Cardiac septum (tissue), 1 donor: Measurements from ENCODE around the gene AKAP9. TPM values are rescaled to one million over a fixed set of nuclear protein-coding genes. Genes with fewer than 3 reads are reported as not detected.

ENCODE experiments used
- DNase-seq: peaks from one replicate; pipeline ENCODE4 v3.0.0-alpha.2; 2020; ENCODE audit warnings: low spot score
- intact Hi-C: fragments of 100-400 bp; cut with DNase I; formaldehyde crosslinking; loops from one replicate; pipeline ENCODE4 v1.14.0; 2022
- total RNA-seq: library from RNA; stranded (reverse); fragmentation: NEBNext Ultra II Directional; extraction: Animal tissue kit (Norgen Biotek cat#: 25700); gene quantifications from one replicate; pipeline ENCODE4 v1.2.1, GENCODE V29; 2021
- donor health status: DM: no; HTN: no; CAD: no.

Gene AKAP9
- total RNA-seq, 1 donor from 2014 or later, result 36.2 TPM

GRCh38 chr7:92150450-92151017 is 209.9 kb downstream of the AKAP9 start:
- intact Hi-C loops, result no loop called here
- DNase-seq, result no peak

- intact Hi-C loops, result no loop called here
- no peak for DNase-seq
Measured at GRCh38 chr7:92155108-92155739, 214.6 kb downstream of the AKAP9 start.

GRCh38 chr7:92156990-92157389 is 216.3 kb downstream of the AKAP9 start:
- intact Hi-C loops, result no loop called here

GRCh38 chr7:92158660-92159575 is 218.3 kb downstream of the AKAP9 start:
- intact Hi-C loops, result no loop called here
- DNase-seq, result no peak

More at GRCh38 chr7:92156990-92157389, 216.3 kb downstream of the AKAP9 start:
- DNase-seq, result no peak

Other genes starting within 250 kb of the AKAP9 start
- gene MTERF1, start 60.2 kb upstream of the AKAP9 start, total RNA-seq, result 7.5 TPM
- gene CYP51A1, start 193.6 kb downstream of the AKAP9 start, total RNA-seq, result 32.6 TPM
- 0.43 TPM for gene LRRD1, start 238.3 kb downstream of the AKAP9 start, total RNA-seq